Stimulated activated CD8-positive, alpha-beta memory T cell treated with anti-CD3 and anti-CD28 coated beads, Interleukin-4, amount 100 ng/mL, for 24 hours (primary cell): ENCODE data around the gene EXTL2.
"Not testable (repeated sequence)": the region's sequence is repeated elsewhere in the genome, so short reads cannot be mapped to it uniquely, and the experiment has no call there.

Source experiments
- DNase-seq: peaks from one replicate; pipeline ENCODE4 v3.0.0-alpha.2; 2020; ENCODE audit warnings: low read depth

Gene EXTL2

GRCh38 chr1:100860397-100860991 lies 34.1 kb downstream of the EXTL2 start:
- no peak for DNase-seq

GRCh38 chr1:100855116-100855515 lies 39.5 kb downstream of the EXTL2 start:
- not testable (repeated sequence) for DNase-seq

DNA sequence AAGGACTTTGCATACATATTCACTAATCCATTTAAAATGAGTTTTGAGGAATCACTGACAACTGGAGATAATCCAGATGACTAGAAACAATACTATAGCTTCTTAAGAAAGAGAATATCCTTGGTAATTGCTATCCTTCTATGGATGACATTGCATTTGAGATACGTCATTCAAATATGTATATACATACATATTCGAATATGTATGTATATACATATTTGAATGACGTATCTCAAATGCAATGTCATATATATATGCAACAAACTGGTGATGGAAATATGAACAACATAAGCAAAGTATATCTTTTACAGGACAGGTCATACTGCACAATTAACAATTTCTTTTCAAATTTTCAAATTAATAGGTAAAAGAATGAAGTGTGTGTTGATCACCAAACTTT lies 41.7 kb downstream of the EXTL2 start:
- DNase-seq: no peak

DNA sequence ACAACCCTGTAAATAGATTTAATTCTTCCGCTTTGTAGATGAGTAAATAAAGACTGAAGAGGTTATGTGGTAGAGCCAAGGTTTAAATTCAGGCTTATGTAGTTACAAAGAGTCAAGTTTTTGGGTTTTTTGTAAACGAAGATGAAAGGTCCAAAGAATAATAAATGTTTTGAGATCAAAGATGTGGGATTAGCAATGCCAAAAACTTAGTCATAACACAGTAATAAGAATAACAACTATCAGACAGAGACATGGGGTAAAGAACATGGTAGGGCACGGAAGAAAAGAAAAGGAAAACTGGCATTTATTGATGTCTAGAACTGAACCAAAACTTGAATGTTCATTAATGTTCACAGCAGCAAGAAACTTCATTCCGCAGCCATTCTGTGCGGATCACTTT lies 42.9 kb downstream of the EXTL2 start:
- no peak for DNase-seq

DNA sequence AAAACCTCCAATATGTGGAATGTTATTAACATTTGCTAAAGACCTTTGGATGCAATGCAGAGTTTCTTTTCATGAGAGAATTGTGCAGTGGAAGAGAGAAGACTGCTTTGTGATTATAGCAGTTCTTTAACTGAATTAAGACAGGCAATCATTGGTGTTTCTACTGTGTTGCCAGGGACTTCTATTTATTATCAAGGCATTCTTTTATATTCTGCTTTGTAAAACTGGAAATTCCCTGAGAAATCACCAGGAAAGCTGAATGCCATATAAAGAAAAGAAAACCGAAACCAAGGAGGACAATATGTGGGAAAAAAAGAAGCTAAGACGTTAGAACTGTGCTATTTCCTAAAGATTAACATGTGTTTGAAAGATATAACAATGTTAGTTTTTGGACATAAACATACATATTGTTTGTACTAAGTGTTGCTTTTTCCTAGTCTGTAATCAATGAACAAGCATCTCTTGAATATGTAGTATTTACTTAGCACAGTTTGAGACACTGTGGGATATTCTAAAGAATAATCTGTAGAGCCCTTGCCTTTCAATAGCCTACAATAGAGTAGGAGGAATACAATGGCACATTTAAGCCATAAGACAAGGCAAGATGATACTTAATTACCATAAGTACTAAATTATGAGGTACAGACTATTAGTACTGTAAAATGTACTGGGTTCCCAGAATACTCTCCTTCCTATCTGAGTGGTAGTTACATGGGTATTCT lies 47.1 kb downstream of the EXTL2 start:
- no peak for DNase-seq

- not testable (repeated sequence) for DNase-seq
Observed at GRCh38 chr1:100843160-100843559, 51.5 kb downstream of the EXTL2 start.

- no peak for DNase-seq
Observed at GRCh38 chr1:100835866-100836842, 58.5 kb downstream of the EXTL2 start.

- DNase-seq: no peak
Observed at GRCh38 chr1:100834777-100835660, 59.6 kb downstream of the EXTL2 start.

DNA sequence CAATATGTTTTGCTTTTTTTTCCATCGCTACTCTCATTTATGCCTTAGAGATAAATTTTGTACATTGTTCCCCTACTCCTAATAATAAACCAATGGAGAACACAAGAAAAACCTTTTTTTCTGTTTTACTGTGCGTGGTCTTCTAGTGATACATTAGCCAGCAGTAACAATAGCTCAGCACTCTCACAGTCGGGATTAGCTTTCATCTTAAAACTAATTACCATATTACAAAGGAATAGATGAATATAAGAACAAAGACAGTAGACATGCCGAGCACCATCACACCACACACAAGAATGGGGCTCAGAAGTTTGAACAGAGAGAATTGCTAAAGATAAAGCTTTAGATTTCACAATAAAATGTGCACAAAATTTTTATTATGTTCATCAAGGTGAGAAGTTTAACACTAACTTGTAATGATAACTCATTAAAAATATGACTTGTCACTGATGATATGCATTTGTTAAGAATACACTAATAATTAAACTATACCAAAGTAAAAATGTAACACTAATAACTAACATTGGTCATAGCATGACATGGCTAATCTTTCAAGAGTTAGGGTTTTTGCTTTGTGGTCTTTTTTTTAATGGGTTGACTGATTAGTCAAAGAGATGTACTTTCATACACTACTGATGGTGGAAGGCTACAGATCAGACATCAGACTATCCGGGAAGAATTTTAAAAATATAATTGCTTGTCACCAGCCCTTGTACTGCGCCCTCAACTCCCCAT lies 61.8 kb downstream of the EXTL2 start:
- no peak for DNase-seq

GRCh38 chr1:100825666-100826065 lies 69.0 kb downstream of the EXTL2 start:
- not testable (repeated sequence) for DNase-seq
